Measurements from ENCODE around the gene TGIF1. TPM values are rescaled to one million over a fixed set of nuclear protein-coding genes. Genes with fewer than 3 reads are reported as not detected.

Gene TGIF1
- polyA plus RNA-seq, 3 donors: 32.2 to 109 (median 39.8) TPM

- H3K4me1 Mint-ChIP-seq: peaks cover 6% of the 10 kb centered on the region
- H3K4me3 Mint-ChIP-seq: no peak overlapping the region
- H3K4me3 ChIP-seq (replicated peaks in 1 of 3; ENCODE audit: low read depth in 2 of 3, low read length in 3 of 3): no peak overlapping the region
- intact Hi-C loops (cut with micrococcal nuclease): no loop called here
- H3K27me3 Mint-ChIP-seq (ENCODE audit: low read depth in 3 of 3): no peaks in the 10 kb centered on the region
- no peak for DNase-seq
- H3K4me1 ChIP-seq (ENCODE audit: control insufficient read depth in 1 of 2, insufficient read depth in 2 of 2, low read length in 2 of 2): peaks cover 3 to 8% of the 10 kb centered on the region in 2 donors
- peaks cover 0 to 2% (median 0%) of the 10 kb centered on the region in 7 donors for H3K9me3 Mint-ChIP-seq
- H3K4me2 ChIP-seq (replicated peaks; ENCODE audit: extremely low read depth, low read length, poor library complexity, severe bottlenecking): no peak overlapping the region
- no peak overlapping the region for H2AFZ ChIP-seq (ENCODE audit: insufficient read depth, low read depth, low read length, poor library complexity, severe bottlenecking)
- no peaks in the 10 kb centered on the region for H3K36me3 Mint-ChIP-seq
- no peak overlapping the region for H3K9ac ChIP-seq (ENCODE audit: insufficient read depth, low read length, poor library complexity, severe bottlenecking)
- no peak overlapping the region for H3K27ac Mint-ChIP-seq
- 82% methylated on average over 3 of the region's 6 CpGs for WGBS (ENCODE audit: insufficient coverage)
- TF ChIP-seq CTCF (IDR thresholded peaks at IDR 0.05): no peak
- no peaks in the 10 kb centered on the region for H3K27me3 ChIP-seq (ENCODE audit: control insufficient read depth in 2 of 2, insufficient read depth in 2 of 2, low read length in 2 of 2)
- H3K27ac ChIP-seq (ENCODE audit: low read depth in 1 of 2, low read length in 2 of 2): no peak overlapping the region
- no peaks in the 10 kb centered on the region for H4K20me1 ChIP-seq (ENCODE audit: insufficient read depth, low read length)
- H3K36me3 ChIP-seq (replicated peaks in 1 of 2; ENCODE audit: control insufficient read depth in 1 of 2, insufficient read depth in 2 of 2, low read length in 2 of 2): no peaks in the 10 kb centered on the region
- no peaks in the 10 kb centered on the region for H3K79me2 ChIP-seq (ENCODE audit: insufficient read depth, low read length)
- H3K9me3 ChIP-seq (replicated peaks in 1 of 2; ENCODE audit: control insufficient read depth in 1 of 2, insufficient read depth in 1 of 2, low read length in 2 of 2): no peaks in the 10 kb centered on the region
Measured at GRCh38 chr18:3425446-3425845, 24.5 kb upstream of the TGIF1 start.

GRCh38 chr18:3426074-3426473 is 23.9 kb upstream of the TGIF1 start:
- Histone ChIP-seq H3K9ac (ENCODE audit: insufficient read depth, low read length, poor library complexity, severe bottlenecking) (no peak overlapping the region), H3K4me2 (replicated peaks; ENCODE audit: extremely low read depth, low read length, poor library complexity, severe bottlenecking) (no peak overlapping the region), H3K79me2 (ENCODE audit: insufficient read depth, low read length) (no peaks in the 10 kb centered on the region), H2AFZ (ENCODE audit: insufficient read depth, low read depth, low read length, poor library complexity, severe bottlenecking) (no peak overlapping the region), H3K4me3 (replicated peaks in 1 of 3; ENCODE audit: low read depth in 2 of 3, low read length in 3 of 3) (no peak overlapping the region), H3K27ac (ENCODE audit: low read depth in 1 of 2, low read length in 2 of 2) (no peak overlapping the region), H3K9me3 (replicated peaks in 1 of 2; ENCODE audit: control insufficient read depth in 1 of 2, insufficient read depth in 1 of 2, low read length in 2 of 2) (no peaks in the 10 kb centered on the region), H4K20me1 (ENCODE audit: insufficient read depth, low read length) (no peaks in the 10 kb centered on the region), H3K36me3 (replicated peaks in 1 of 2; ENCODE audit: control insufficient read depth in 1 of 2, insufficient read depth in 2 of 2, low read length in 2 of 2) (no peaks in the 10 kb centered on the region), H3K27me3 (ENCODE audit: control insufficient read depth in 2 of 2, insufficient read depth in 2 of 2, low read length in 2 of 2) (no peaks in the 10 kb centered on the region), H3K4me1 (ENCODE audit: control insufficient read depth in 1 of 2, insufficient read depth in 2 of 2, low read length in 2 of 2) (peaks cover 3 to 8% of the 10 kb centered on the region in 2 donors)
- no peak for DNase-seq
- WGBS (ENCODE audit: insufficient coverage): 100% methylated on average over 2 of the region's 4 CpGs
- no peak overlapping the region for H3K4me3 Mint-ChIP-seq
- H3K9me3 Mint-ChIP-seq: no peaks in the 10 kb centered on the region
- no peak overlapping the region for H3K27ac Mint-ChIP-seq
- no peak for TF ChIP-seq CTCF (IDR thresholded peaks at IDR 0.05)
- no peaks in the 10 kb centered on the region for H3K36me3 Mint-ChIP-seq
- peaks cover 6% of the 10 kb centered on the region for H3K4me1 Mint-ChIP-seq
- intact Hi-C loops (cut with micrococcal nuclease): no loop called here
- no peaks in the 10 kb centered on the region for H3K27me3 Mint-ChIP-seq (ENCODE audit: low read depth in 3 of 3)

All from CD14-positive monocyte (primary cell).